WTC11 (cell line): ENCODE results near the gene PTPRT. TPM values are rescaled to one million over a fixed set of nuclear protein-coding genes. Genes with fewer than 3 reads are reported as not detected.

Experiments
- ATAC-seq: fragments of 200-7000 bp; cut with Tn5 transposase; 2 replicates; pipeline ENCODE4 v1.10.0; 2021; ENCODE audit warnings: mild to moderate bottlenecking, moderate library complexity
- CTCF ChIA-PET: fragments of 300-600 bp; sonication (Branson Sonifier 250); formaldehyde crosslinking; loops from one replicate; lab custom pipeline; 2021; ENCODE audit warnings: antibody characterized with exemption; lab: Charles Lee
- POLR2A ChIA-PET: fragments of 350-600 bp; sonication (Branson Sonifier 250); formaldehyde crosslinking; loops from one replicate; lab custom pipeline; 2021; ENCODE audit warnings: antibody characterized with exemption; lab: Charles Lee
- DNase-seq: peaks from one replicate; pipeline ENCODE4 v3.0.0; 2021; ENCODE audit warnings: low spot score
- H3K27ac Mint-ChIP-seq: 2 replicates; pipeline ENCODE4 v1.8.0; 2021; ENCODE audit warnings: mixed read lengths
- H3K27me3 Mint-ChIP-seq: 2 replicates; pipeline ENCODE4 v1.8.0; 2021; ENCODE audit warnings: low read depth, mild to moderate bottlenecking, moderate library complexity, mixed read lengths
- H3K36me3 Mint-ChIP-seq: 2 replicates; pipeline ENCODE4 v1.8.0; 2021; ENCODE audit warnings: mixed read lengths
- H3K4me1 Mint-ChIP-seq: 2 replicates; pipeline ENCODE4 v1.8.0; 2022; ENCODE audit warnings: mixed read lengths
- H3K4me3 Mint-ChIP-seq: 2 replicates; pipeline ENCODE4 v1.8.0; 2021; ENCODE audit warnings: mild to moderate bottlenecking, moderate library complexity, mixed read lengths
- H3K9me3 Mint-ChIP-seq: 2 replicates; pipeline ENCODE4 v1.8.0; 2021; ENCODE audit warnings: mixed read lengths
- ELF4 ChIP-seq: sonication (generic); formaldehyde crosslinking; IDR thresholded peaks from 2 replicates; pipeline ENCODE4 v1.8.1; 2022; ENCODE audit warnings: low read depth, mild to moderate bottlenecking, moderate library complexity, missing genetic modification reagents
- GABPB1 ChIP-seq: sonication (generic); formaldehyde crosslinking; IDR thresholded peaks from 2 replicates; pipeline ENCODE4 v1.8.1; 2023; ENCODE audit warnings: mild to moderate bottlenecking, missing genetic modification reagents
- GTF2I ChIP-seq: fragments of 250-450 bp; sonication (Bioruptor Pico); conservative IDR thresholded peaks from 2 replicates; pipeline ENCODE4 v1.4.0; 2021; ENCODE audit warnings: mild to moderate bottlenecking
- HMGXB4 ChIP-seq: sonication (generic); formaldehyde crosslinking; IDR thresholded peaks from 2 replicates; pipeline ENCODE4 v1.8.1; 2023; ENCODE audit warnings: mild to moderate bottlenecking, moderate library complexity, missing genetic modification reagents
- KAT7 ChIP-seq: sonication (generic); formaldehyde crosslinking; IDR thresholded peaks from 2 replicates; pipeline ENCODE4 v1.8.1; 2023; ENCODE audit warnings: missing genetic modification reagents, mild to moderate bottlenecking, borderline replicate concordance
- PREB ChIP-seq: sonication (generic); formaldehyde crosslinking; IDR thresholded peaks from 2 replicates; pipeline ENCODE4 v1.8.1; 2022; ENCODE audit warnings: mild to moderate bottlenecking, missing genetic modification reagents, moderate library complexity, borderline replicate concordance
- SOX15 ChIP-seq: fragments of 250-450 bp; sonication (Bioruptor Pico); IDR thresholded peaks from 2 replicates; pipeline ENCODE4 v1.9.0; 2021; ENCODE audit warnings: mild to moderate bottlenecking
- STAT6 ChIP-seq: sonication (generic); formaldehyde crosslinking; conservative IDR thresholded peaks from 2 replicates; pipeline ENCODE4 v1.8.1; 2023; ENCODE audit warnings: mild to moderate bottlenecking, low read depth, missing genetic modification reagents, moderate library complexity
- ZMAT4 ChIP-seq: fragments of 250-450 bp; sonication (Bioruptor Pico); IDR thresholded peaks from 2 replicates; pipeline ENCODE4 v1.9.0; 2021; ENCODE audit warnings: mild to moderate bottlenecking
- ZNF317 ChIP-seq: sonication (generic); formaldehyde crosslinking; IDR thresholded peaks from 2 replicates; pipeline ENCODE4 v1.8.1; 2023; ENCODE audit warnings: low read depth, mild to moderate bottlenecking, moderate library complexity, missing genetic modification reagents, borderline replicate concordance
- ZNF416 ChIP-seq: fragments of 250-450 bp; sonication (Bioruptor Pico); IDR thresholded peaks from 2 replicates; pipeline ENCODE4 v1.9.0; 2021; ENCODE audit warnings: mild to moderate bottlenecking, inconsistent platforms
- ZNF423 ChIP-seq: fragments of 250-450 bp; sonication (Bioruptor Pico); IDR thresholded peaks from 2 replicates; pipeline ENCODE4 v2.1.2; 2022; ENCODE audit warnings: mild to moderate bottlenecking, moderate library complexity
- ZNF532 ChIP-seq: fragments of 250-450 bp; sonication (Bioruptor Pico); IDR thresholded peaks from 2 replicates; pipeline ENCODE4 v1.9.0; 2021; ENCODE audit warnings: mild to moderate bottlenecking, borderline replicate concordance
- total RNA-seq: library from RNA; stranded (reverse); gene quantifications from 3 replicates; pipeline ENCODE4 v1.2.3, GENCODE V29; 2021
- TF ChIP-seq, protein P1 (sequence below): sonication (generic); formaldehyde crosslinking; IDR thresholded peaks from 2 replicates; pipeline ENCODE4 v1.8.1; 2022; ENCODE audit warnings: missing genetic modification reagents, borderline replicate concordance
- TF ChIP-seq, protein P2 (sequence below): sonication (generic); formaldehyde crosslinking; IDR thresholded peaks from 2 replicates; pipeline ENCODE4 v1.8.0; 2023; ENCODE audit warnings: missing genetic modification reagents
- TF ChIP-seq, protein P3 (sequence below): fragments of 250-450 bp; sonication (Bioruptor Pico); conservative IDR thresholded peaks from 2 replicates; pipeline ENCODE4 v1.9.0; 2021; ENCODE audit warnings: mild to moderate bottlenecking
- TF ChIP-seq, protein P4 (sequence below): sonication (generic); formaldehyde crosslinking; IDR thresholded peaks from 2 replicates; pipeline ENCODE4 v1.8.0; 2022; ENCODE audit warnings: mild to moderate bottlenecking, missing genetic modification reagents

The PTPRT gene
- total RNA-seq, 1 experiment from 2014 or later = 1.1 TPM

DNA sequence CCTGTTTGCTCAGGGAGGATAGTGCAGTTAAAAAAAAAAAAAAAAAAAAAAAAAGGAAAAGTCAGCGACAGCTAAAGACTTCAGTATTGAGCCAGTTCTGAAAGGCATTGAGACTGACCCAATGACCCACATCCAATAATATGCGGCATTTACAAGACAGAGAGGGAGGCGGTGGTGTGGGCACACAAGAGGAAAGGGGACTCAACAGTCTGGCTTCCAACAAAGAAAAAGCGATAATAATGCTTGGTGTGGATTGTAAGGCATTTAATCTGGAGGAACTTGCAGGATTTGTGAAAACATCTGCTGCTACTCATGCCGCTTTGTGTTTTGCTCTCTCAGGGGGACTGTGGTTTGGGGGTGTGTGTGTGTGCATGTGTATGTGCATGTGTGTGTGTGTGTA lies 787.3 kb downstream of the PTPRT start:
- peaks cover 2% of the 10 kb centered on the region; the same call in 1 of the 2 replicates for H3K27me3 Mint-ChIP-seq
- no peaks in the 10 kb centered on the region for H3K36me3 Mint-ChIP-seq
- CTCF ChIA-PET = interaction anchor here (0.7 kb wide), 1 partner anchor 803 kb away, joined by 6 read pairs; no protein-coding TSS in a partner anchor
- ATAC-seq = peak; percentile 47
- TF ChIP-seq ZNF423 (CRISPR knock-in tag) (no peak), SOX15 (no peak), KAT7 (CRISPR knock-in tag) (no peak), GABPB1 (no peak), ZMAT4 (CRISPR knock-in tag) (no peak), ZNF532 (no peak), STAT6 (CRISPR knock-in tag) (no peak), GTF2I (CRISPR knock-in tag) (no peak), ELF4 (CRISPR knock-in tag) (no peak)
- TF ChIP-seq, protein P1, sequence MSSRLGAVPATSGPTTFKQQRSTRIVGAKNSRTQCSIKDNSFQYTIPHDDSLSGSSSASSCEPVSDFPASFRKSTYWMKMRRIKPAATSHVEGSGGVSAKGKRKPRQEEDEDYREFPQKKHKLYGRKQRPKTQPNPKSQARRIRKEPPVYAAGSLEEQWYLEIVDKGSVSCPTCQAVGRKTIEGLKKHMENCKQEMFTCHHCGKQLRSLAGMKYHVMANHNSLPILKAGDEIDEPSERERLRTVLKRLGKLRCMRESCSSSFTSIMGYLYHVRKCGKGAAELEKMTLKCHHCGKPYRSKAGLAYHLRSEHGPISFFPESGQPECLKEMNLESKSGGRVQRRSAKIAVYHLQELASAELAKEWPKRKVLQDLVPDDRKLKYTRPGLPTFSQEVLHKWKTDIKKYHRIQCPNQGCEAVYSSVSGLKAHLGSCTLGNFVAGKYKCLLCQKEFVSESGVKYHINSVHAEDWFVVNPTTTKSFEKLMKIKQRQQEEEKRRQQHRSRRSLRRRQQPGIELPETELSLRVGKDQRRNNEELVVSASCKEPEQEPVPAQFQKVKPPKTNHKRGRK (CRISPR knock-in tag) = no peak
- TF ChIP-seq, protein P2, sequence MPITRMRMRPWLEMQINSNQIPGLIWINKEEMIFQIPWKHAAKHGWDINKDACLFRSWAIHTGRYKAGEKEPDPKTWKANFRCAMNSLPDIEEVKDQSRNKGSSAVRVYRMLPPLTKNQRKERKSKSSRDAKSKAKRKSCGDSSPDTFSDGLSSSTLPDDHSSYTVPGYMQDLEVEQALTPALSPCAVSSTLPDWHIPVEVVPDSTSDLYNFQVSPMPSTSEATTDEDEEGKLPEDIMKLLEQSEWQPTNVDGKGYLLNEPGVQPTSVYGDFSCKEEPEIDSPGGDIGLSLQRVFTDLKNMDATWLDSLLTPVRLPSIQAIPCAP = no peak
- no peak overlapping the region for H3K4me3 Mint-ChIP-seq
- peaks cover 3% of the 10 kb centered on the region; the same call in 1 of the 2 replicates for H3K9me3 Mint-ChIP-seq
- DNase-seq = no peak
- peaks cover 20% of the 10 kb centered on the region for H3K4me1 Mint-ChIP-seq
- H3K27ac Mint-ChIP-seq = no peak overlapping the region; the same call in 1 of the 2 replicates
- POLR2A ChIA-PET = interaction anchor here (0.6 kb wide), 1 partner anchor 659 kb away, joined by 4 read pairs; no protein-coding TSS in a partner anchor

DNA sequence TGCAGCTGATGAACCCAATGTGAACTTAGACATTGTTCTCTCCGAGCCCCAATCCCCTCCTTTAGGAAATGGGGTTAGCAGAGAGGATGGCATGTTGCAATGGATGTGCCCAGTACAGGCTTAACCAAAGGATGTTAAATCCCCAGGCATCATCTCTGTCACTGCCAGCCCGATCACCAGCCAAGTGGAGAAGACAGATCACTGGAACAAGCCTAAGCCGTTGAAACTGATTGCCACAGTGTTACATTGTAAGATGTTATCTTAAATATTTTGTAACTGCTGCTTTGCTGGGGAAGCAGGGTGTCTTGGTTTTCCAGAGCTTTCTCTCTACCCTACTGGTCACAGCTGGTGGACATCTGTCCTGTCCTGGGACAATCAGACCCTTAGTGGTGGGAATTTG lies 788.1 kb downstream of the PTPRT start:
- ChIA-PET POLR2A (no interaction called here), CTCF (no interaction called here)
- DNase-seq (no peak), ATAC-seq (no peak)
- H3K4me3 Mint-ChIP-seq = no peak overlapping the region
- peaks cover 20% of the 10 kb centered on the region for H3K4me1 Mint-ChIP-seq
- H3K27me3 Mint-ChIP-seq = peaks cover 5% of the 10 kb centered on the region; the same call in 1 of the 2 replicates
- H3K9me3 Mint-ChIP-seq = peaks cover 5% of the 10 kb centered on the region; the same call in 1 of the 2 replicates
- H3K36me3 Mint-ChIP-seq = no peaks in the 10 kb centered on the region
- H3K27ac Mint-ChIP-seq = no peak overlapping the region
- TF ChIP-seq HMGXB4 = no peak
- TF ChIP-seq ZNF416 (CRISPR knock-in tag) = no peak
- TF ChIP-seq ZNF317 (CRISPR knock-in tag) = no peak
- TF ChIP-seq, protein P3, sequence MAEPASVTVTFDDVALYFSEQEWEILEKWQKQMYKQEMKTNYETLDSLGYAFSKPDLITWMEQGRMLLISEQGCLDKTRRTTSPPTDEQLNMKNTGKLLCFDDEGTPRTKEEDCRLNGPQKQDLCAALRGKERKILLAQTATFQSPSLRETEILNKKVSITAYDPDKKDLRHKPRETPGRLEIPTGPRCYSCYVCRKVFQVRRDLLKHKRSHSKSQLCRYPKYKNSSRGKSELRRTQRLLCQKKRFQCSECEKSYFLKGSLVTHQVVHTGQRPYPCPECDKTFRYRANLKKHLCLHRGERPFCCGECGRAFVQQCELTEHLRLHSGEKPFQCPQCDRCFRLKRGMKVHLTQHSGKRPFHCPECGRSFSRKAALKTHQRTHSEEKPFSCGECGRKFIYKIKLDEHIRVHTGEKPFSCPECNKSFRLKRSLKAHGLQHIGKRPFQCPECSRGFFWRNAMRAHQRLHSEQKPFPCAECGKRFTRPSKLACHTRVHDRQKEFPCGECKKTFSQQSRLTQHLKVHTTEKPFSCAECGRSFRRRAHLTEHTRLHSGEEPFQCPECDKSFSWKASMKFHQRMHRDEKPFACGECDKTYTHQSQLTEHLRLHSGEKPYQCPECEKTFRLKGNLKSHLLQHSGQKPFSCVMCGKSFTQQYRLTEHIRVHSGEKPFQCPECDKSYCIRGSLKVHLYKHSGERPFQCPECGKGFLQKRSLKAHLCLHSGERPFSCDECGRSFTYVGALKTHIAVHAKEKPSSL (CRISPR knock-in tag) = no peak
- TF ChIP-seq PREB (CRISPR knock-in tag) = no peak
- TF ChIP-seq, protein P4, sequence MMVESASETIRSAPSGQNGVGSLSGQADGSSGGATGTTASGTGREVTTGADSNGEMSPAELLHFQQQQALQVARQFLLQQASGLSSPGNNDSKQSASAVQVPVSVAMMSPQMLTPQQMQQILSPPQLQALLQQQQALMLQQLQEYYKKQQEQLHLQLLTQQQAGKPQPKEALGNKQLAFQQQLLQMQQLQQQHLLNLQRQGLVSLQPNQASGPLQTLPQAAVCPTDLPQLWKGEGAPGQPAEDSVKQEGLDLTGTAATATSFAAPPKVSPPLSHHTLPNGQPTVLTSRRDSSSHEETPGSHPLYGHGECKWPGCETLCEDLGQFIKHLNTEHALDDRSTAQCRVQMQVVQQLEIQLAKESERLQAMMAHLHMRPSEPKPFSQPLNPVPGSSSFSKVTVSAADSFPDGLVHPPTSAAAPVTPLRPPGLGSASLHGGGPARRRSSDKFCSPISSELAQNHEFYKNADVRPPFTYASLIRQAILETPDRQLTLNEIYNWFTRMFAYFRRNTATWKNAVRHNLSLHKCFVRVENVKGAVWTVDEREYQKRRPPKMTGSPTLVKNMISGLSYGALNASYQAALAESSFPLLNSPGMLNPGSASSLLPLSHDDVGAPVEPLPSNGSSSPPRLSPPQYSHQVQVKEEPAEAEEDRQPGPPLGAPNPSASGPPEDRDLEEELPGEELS = no peak
